SU-DHL-6 (cell line): ENCODE results near the gene CCDC28B.

Source experiments
- EZH2phosphoT487 ChIP-seq: fragments of 200-600 bp; sonication (generic), shearing (Covaris generic); conservative IDR thresholded peaks from 2 replicates; pipeline ENCODE4 v1.6.1; 2018; ENCODE audit warnings: mild to moderate bottlenecking, antibody characterized with exemption, low read length, moderate library complexity, mixed read lengths
- TF ChIP-seq, protein P1 (sequence below): fragments of 200-600 bp; sonication (generic); IDR thresholded peaks from one replicate; pipeline ENCODE4 v1.5.1; 2017; ENCODE audit warnings: antibody characterized with exemption, mild to moderate bottlenecking, low read length, moderate library complexity; ENCODE audit not compliant: insufficient read depth, poor library complexity, severe bottlenecking

DNA sequence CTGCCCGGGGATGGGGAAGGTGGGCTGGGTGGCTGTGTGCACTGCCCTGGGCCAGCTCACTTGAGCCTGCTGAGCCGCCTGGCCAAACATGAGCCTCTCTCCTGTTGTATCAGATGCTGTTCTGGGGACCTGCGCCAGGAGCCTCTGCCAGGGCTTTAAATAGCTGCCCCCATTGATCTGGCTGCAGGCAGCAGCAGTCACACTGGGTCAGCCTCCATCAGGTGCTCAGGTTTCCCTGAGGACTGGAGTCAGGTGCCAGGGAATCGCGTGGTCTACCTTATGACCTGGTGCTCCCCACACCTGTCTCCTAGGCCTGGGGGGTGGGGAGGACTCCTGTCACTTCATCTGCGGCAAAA lies 700 bp upstream of the CCDC28B start:
- TF ChIP-seq, protein P1, sequence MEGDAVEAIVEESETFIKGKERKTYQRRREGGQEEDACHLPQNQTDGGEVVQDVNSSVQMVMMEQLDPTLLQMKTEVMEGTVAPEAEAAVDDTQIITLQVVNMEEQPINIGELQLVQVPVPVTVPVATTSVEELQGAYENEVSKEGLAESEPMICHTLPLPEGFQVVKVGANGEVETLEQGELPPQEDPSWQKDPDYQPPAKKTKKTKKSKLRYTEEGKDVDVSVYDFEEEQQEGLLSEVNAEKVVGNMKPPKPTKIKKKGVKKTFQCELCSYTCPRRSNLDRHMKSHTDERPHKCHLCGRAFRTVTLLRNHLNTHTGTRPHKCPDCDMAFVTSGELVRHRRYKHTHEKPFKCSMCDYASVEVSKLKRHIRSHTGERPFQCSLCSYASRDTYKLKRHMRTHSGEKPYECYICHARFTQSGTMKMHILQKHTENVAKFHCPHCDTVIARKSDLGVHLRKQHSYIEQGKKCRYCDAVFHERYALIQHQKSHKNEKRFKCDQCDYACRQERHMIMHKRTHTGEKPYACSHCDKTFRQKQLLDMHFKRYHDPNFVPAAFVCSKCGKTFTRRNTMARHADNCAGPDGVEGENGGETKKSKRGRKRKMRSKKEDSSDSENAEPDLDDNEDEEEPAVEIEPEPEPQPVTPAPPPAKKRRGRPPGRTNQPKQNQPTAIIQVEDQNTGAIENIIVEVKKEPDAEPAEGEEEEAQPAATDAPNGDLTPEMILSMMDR, result no peak
- TF ChIP-seq EZH2phosphoT487, result no peak
